ENCODE measurements around the gene GTF2IRD2.
"Not testable (repeated sequence)": the region's sequence is repeated elsewhere in the genome, so short reads cannot be mapped to it uniquely, and the experiment has no call there.

GTF2IRD2 gene

DNA sequence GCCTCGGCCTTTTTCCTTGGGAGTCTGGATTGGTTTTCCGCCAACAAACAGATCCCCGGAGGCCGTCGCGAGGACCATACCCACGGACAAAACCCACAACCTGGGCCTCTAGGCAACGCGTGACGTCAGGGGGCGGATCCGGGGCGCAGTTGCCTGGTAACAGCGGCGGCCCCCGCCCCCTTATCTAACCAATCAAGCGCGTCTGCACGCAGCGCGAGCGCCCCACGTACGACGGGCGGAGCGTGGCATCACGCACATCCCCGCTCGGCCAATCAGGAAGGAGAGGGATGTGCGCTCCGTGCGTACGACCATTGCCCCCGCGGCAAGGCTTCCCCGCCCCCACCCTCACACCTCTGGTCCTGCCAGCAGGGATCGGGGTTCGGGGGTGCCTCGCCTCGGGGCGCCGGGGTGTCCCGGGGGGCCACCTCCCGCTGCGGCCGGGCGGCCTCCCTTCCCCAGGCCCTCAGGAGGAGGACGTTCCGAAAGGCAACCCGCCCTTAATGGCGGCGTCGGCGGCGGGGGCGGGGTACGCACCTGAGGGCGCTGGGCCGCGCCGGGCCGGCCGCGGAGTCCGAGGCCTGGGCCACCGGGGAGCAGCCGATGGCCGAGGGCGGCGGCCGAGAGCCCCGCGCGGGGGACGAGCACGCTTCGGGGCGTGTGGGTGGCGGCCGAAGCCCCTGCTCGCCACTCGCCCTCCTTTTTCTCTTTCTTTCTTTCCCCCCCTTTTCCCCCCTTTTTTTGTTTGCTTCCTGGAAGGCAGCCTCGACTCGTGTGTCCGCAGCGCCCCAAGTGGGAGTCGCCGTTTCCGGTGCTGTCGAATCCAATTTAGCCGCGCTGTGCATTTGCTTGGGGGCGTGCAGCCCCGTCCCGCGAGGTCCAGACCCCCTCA, at the start of gene GTF2IRD2:
GTF2IRD2 (minus strand) TSS at position 773 of the 889 bp plus-strand sequence. CDS start 15,227 bp downstream, outside the sequence.
- not testable (repeated sequence) for DNase-seq (ENCODE audit: low read depth in 2 of 3, low spot score in 2 of 3)

DNA sequence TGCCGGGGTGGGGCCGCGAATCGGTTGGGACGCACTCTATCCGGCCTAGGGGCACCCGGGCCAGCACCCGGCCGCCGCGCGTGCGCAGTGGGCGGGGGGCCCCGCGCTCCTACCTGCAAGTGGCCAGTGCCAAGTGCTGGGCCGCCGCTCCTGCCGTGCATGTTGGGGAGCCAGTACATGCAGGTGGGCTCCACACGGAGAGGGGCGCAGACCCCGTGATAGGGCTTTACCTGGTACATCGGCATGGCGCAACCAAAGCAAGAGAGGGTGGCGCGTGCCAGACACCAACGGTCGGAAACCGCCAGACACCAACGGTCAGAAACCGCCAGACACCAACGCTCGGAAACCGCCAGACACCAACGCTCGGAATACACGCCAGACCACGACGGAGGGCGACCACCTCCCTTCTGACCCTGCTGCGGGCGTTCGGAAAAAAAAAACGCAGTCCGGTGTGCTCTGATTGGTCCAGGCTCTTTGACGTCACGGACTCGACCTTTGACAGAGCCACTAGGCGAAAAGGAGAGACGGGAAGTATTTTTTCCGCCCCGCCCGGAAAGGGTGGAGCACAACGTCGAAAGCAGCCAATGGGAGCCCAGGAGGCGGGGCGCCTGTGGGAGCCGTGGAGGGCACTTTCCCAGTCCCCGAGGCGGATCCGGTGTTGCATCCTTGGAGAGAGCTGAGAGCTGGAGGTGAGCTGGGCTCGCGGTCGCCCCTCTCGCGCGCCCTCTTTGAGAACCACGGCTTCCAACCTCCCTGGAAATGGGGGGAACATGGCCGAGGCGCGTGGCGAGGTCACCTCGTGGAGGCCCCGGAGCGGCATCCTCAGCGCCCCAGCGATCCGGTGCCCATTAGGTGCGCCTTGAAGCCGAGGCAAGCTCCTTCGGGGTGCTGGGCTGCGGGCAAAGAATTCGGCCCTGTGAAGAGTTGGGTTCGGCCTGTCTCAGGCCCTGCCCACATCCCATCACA, 39.0 kb upstream of the GTF2IRD2 start:
- peak; percentile 55 to 71 (median 62) for DNase-seq (ENCODE audit: low read depth in 2 of 3, low spot score in 2 of 3)

GRCh38 chr7:74889518-74890129, 38.2 kb upstream of the GTF2IRD2 start:
- not testable (repeated sequence) for DNase-seq (ENCODE audit: low read depth in 2 of 3, low spot score in 2 of 3)

DNA sequence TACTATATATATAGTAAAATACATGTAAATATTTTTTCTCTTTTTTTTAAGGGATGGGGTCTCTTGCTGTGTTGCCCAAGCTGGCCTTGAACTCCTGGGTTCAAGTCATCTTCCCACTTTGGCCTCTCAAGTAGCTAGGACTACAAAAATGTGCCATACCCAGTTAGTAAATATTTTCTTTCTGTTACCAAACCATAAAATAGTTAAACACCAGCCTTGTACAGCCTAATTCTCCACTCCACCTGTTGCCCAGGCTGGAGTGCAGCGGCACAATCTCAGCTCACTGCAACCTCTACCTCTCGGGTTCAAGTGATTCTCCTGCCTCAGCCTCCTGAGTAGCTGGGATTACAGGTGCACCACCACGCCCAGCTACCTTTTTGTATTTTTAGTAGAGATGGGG, 33.9 kb upstream of the GTF2IRD2 start:
- not testable (repeated sequence) for DNase-seq (ENCODE audit: low read depth in 2 of 3, low spot score in 2 of 3)

DNA sequence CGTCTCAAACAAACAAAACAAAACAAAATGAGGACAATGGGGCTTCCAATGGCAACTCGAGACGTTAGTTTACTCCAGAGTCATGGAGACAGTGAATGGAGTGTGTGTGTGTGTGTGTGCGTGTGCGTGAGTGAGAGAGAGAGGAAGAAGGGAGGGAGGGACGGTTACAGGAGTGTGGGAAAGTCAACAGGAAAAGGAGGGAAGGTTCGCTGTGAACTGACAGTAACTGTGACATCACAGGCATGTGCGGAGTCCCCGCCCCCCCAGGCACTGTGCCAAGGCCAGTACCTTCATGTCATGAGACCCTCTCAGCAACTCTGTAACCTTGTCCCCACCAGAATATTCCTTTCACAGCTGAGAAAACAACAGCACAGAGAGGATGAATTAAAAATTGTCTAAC, 30.7 kb upstream of the GTF2IRD2 start:
- DNase-seq (ENCODE audit: low read depth in 2 of 3, low spot score in 2 of 3), result not testable (repeated sequence)

DNA sequence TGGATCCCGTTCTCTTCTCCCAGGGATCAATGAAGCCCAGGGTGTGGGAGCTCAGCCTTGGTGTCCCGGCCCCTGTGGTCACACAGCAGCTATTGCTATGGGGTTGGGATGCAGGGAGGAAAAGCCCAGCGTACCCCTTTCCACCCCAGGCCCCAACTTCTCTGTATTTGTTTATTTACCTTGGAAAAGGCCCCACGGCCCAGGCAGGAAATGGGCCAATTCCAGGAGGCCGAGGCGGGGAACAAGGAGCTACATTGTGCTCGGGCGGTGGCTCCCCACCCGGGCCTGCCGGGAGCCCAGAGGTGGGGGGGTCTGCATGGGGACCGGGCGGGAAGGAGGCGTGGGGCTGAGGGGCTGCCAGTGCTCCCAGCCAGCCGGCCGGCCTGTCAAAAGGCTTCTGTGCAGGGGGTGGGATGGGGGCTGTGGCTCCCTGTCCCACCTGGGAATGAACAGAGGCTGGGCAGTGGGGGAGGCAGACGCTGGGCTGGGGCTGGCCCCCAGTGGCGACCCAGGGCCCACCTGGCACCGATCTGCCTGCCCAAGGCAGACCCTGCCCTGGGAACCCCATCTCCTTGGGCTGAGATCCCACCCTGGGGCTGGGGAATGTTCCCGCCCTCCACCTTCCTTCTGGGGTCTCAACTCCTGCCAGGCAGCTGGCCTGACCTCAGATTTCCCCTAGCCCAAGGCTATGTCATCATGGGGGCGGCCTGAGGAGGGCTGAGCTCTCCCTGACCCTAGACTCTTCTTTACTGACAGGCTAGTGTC, 23.5 kb upstream of the GTF2IRD2 start:
- not testable (repeated sequence) for DNase-seq (ENCODE audit: low read depth in 2 of 3, low spot score in 2 of 3)

GRCh38 chr7:74874104-74874747, 22.8 kb upstream of the GTF2IRD2 start:
- not testable (repeated sequence) for DNase-seq (ENCODE audit: low read depth in 2 of 3, low spot score in 2 of 3)

DNA sequence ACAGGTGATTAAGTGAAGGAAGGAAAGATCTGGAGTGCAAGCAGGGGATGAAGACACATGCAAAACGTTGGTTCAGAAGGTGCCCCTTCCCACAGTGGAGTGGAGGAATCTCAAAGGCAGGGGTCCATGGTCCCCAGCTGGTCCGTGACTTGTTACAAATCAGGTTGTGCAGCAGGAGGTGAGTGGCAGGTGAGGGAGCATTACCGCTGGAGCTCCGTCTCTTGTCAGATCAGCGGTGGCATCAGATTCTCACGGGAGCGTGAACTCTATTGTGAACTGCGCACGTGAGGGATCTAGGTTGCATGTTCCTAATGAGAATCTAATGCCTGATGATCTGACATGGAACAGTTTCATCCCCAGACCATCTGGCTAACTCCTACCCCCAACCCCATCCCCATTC, 21.1 kb upstream of the GTF2IRD2 start:
- not testable (repeated sequence) for DNase-seq (ENCODE audit: low read depth in 2 of 3, low spot score in 2 of 3)

- DNase-seq (ENCODE audit: low read depth in 2 of 3, low spot score in 2 of 3), result not testable (repeated sequence)
These were observed 14.4 kb upstream of the GTF2IRD2 start for GRCh38 chr7:74865777-74866176.

DNA sequence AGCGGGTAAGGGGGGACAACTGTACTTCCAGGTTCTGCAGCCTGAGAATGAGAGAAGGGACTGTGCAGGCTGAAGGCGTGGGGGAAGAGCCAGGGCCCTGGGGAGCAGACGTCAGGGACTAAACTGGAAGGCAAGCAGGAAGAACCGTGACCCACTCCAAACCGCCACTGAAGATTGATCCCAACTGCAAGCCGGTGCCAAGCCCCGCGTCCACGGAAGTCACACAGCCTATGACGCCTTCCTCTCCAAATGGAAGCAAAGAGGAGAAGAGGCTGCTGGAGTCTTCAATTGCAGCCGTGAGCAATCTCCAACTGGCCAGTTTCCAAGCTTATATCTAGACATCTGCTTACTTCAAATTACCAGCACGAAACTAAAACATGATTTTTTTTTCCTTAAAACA, 1.6 kb downstream of the GTF2IRD2 start:
- not testable (repeated sequence) for DNase-seq (ENCODE audit: low read depth in 2 of 3, low spot score in 2 of 3)

DNA sequence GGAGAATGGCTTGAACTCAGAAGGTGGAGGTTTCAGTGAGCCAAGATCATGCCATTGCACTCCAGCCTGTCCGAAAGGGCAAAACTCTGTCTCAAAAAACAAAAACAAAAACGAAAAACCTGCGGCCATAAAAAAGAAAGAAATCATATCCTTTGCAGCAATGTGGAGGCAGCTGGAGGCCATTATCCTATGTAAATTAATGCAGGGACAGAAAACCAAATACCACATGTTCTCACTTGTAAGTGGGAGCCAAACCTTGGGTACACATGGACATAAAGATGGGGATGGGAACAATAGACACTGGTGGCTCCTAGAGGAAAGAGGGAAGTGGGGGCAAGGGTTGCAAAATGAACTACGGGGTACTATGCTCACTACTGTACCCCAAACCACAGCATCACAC, 21.0 kb downstream of the GTF2IRD2 start:
- DNase-seq (ENCODE audit: low read depth in 2 of 3, low spot score in 2 of 3), result not testable (repeated sequence)

DNA sequence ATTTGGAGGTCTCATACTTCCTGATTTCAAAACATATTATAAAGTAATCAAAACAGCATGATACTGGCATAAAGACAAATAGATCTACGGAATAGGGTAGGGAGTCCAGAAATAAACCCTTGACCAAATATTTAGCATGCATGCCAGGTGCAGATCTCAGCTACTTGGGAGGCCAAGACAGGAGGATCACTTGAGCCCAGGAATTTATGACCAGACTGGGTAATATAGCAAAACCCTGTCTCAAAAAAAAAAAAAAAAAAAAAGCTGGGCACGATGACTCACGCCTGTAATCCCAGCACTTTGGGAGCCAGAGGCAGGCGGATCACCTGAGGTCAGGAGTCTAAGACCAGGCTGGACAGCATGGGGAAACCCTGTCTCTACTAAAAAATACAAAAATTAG, 21.4 kb downstream of the GTF2IRD2 start:
- not testable (repeated sequence) for DNase-seq (ENCODE audit: low read depth in 2 of 3, low spot score in 2 of 3)

DNA sequence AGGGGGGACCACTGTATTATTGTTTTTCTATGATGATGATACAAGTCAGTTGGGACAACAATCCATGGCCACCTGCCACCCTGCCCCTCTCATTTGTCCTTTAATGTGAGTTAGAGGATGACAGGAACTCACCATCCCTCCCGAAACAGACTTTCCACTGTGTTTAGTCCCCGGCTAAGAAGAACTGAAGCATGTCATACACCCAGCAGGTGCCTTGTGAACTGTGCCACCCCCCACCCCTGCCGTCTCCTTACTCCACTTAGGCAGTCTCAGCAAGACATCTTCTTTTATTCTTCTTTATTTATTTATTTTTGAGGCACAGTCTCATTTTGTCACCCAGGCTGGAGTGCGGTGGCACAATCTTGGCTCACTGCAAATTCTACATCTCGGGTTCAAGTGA, 30.1 kb downstream of the GTF2IRD2 start:
- not testable (repeated sequence) for DNase-seq (ENCODE audit: low read depth in 2 of 3, low spot score in 2 of 3)

- DNase-seq (ENCODE audit: low read depth in 2 of 3, low spot score in 2 of 3), result not testable (repeated sequence)
These were observed 31.1 kb downstream of the GTF2IRD2 start for GRCh38 chr7:74820146-74820805.

DNA sequence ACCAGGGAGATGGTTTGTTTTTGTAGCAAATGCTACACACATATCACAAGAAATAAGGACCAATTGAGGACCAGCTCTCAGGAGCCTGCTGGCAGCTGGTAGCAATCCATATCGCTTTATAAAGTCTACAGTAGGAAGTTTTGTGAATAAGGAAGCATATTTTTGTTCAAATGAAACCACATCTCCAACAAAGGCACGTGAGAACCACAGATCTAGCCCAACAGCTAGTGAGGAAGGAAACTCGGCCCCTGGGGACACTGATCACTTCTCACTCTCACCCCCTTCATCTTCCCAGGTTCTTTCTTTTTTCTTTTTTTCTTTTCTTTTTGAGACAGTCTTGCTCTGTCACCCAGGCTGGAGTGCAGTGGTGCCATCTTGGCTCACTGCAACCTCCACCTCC, 35.5 kb downstream of the GTF2IRD2 start:
- DNase-seq (ENCODE audit: low read depth in 2 of 3, low spot score in 2 of 3), result not testable (repeated sequence)

DNA sequence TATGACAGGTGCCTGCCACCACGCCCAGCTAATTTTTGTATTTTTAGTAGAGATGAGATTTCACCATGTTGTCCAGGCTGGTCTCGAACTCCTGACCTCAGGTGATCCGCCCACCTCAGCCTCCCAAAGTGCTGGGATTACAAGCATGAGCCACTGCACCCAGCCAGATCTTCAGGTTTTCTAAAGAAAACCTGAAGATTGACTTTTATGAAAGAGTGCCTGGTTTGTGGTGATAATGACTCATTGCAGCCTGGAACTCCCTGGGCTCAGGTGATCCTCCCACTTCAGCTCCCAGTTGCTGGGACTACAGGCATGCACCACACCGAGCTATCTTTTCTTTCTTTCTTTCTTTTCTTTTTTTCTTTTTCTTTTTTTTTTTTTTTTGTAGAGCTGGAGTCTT, 52.8 kb downstream of the GTF2IRD2 start:
- not testable (repeated sequence) for DNase-seq (ENCODE audit: low read depth in 2 of 3, low spot score in 2 of 3)

- DNase-seq (ENCODE audit: low read depth in 2 of 3, low spot score in 2 of 3), result not testable (repeated sequence)
These were observed 53.4 kb downstream of the GTF2IRD2 start for GRCh38 chr7:74797848-74798622.

- DNase-seq (ENCODE audit: low read depth in 2 of 3, low spot score in 2 of 3), result not testable (repeated sequence)
These were observed 62.1 kb downstream of the GTF2IRD2 start for GRCh38 chr7:74789200-74789736.

Data from activated CD8-positive, alpha-beta memory T cell treated with anti-CD3 and anti-CD28 coated beads for 48 hours (primary cell).